ENCODE measurements around the gene TNIK. TPM values are rescaled to one million over a fixed set of nuclear protein-coding genes. Genes with fewer than 3 reads are reported as not detected.

Gene TNIK
- total and polyA plus RNA-seq, 2 experiments from 2014 or later = 14.6 to 34.3 TPM

- TF ChIP-seq ZNF462 (CRISPR knock-in tag; IDR thresholded peaks at IDR 0.05) (no peak), JUNB (IDR thresholded peaks at IDR 0.05; ENCODE audit: unreplicated experiment) (no peak), REST (IDR thresholded peaks at IDR 0.05; ENCODE audit: unreplicated experiment) (no peak)
Measured at GRCh38 chr3:171108066-171108465, 352.1 kb downstream of the TNIK start (continued).

GRCh38 chr3:171103185-171103584 lies 357.0 kb downstream of the TNIK start:
- H3F3A ChIP-seq (replicated peaks; ENCODE audit: low read depth) = no peaks in the 10 kb centered on the region
- H3K9me2 ChIP-seq (ENCODE audit: insufficient read depth) = no peaks in the 10 kb centered on the region
- no peak overlapping the region for H3K4me3 ChIP-seq
- no peak overlapping the region for H3K4me2 ChIP-seq
- H4K20me1 ChIP-seq (replicated peaks; ENCODE audit: insufficient read depth) = no peaks in the 10 kb centered on the region
- H3K36me3 ChIP-seq (ENCODE audit: insufficient read depth) = no peaks in the 10 kb centered on the region
- no peak overlapping the region for H3K27ac ChIP-seq (ENCODE audit: low read depth)
- H3K27me3 Mint-ChIP-seq (ENCODE audit: insufficient read depth, low read depth, poor library complexity) = no peaks in the 10 kb centered on the region
- H3K36me3 Mint-ChIP-seq (ENCODE audit: low read depth) = peaks cover 20% of the 10 kb centered on the region
- no peaks in the 10 kb centered on the region for H3K9me3 Mint-ChIP-seq
- no peaks in the 10 kb centered on the region for H3K79me2 ChIP-seq (replicated peaks; ENCODE audit: insufficient read depth)
- H3K27ac Mint-ChIP-seq = no peak overlapping the region
- ATAC-seq (no peak), DNase-seq (ENCODE audit: low spot score) (no peak)
- H3K27me3 ChIP-seq (ENCODE audit: insufficient read depth) = no peaks in the 10 kb centered on the region
- no peaks in the 10 kb centered on the region for H3K4me1 ChIP-seq (ENCODE audit: insufficient read depth)
- H3K4me1 Mint-ChIP-seq = peaks cover 6% of the 10 kb centered on the region; the same call in 1 of the 3 replicates
- no peak overlapping the region for H3K4me3 Mint-ChIP-seq
- no peak overlapping the region for H2AFZ ChIP-seq
- TF ChIP-seq ZNF114 (CRISPR knock-in tag; IDR thresholded peaks at IDR 0.05) (no peak), ZNF331 (CRISPR knock-in tag; IDR thresholded peaks at IDR 0.05; ENCODE audit: low read depth) (no peak), REST (IDR thresholded peaks at IDR 0.05; ENCODE audit: unreplicated experiment) (no peak), EZH2 (IDR thresholded peaks at IDR 0.05; ENCODE audit: low read depth, unreplicated experiment) (no peak), CREB1 (CRISPR knock-in tag; IDR thresholded peaks at IDR 0.05; ENCODE audit: low read depth) (no peak), ETS1 (IDR thresholded peaks at IDR 0.05) (no peak), EZH2phosphoT487 (IDR thresholded peaks at IDR 0.05; ENCODE audit: unreplicated experiment) (no peak), JUNB (IDR thresholded peaks at IDR 0.05; ENCODE audit: unreplicated experiment) (no peak), POLR2AphosphoS5 (IDR thresholded peaks at IDR 0.05; ENCODE audit: low read depth) (no peak), NANOG (IDR thresholded peaks at IDR 0.05; ENCODE audit: borderline replicate concordance) (no peak)
